CD14-positive monocyte (primary cell): ENCODE measurements around the gene SPPL3. TPM values are rescaled to one million over a fixed set of nuclear protein-coding genes. Genes with fewer than 3 reads are reported as not detected.

Experiments used
- DNase-seq, 3 donors: peaks; one replicate each; pipeline ENCODE4 v3.0.0-alpha.2; 2011 to 2022
- H2AFZ ChIP-seq: 2 replicates; pipeline ENCODE4 v1.6.0; 2012; ENCODE audit warnings: mild to moderate bottlenecking, low read depth, low read length, inconsistent platforms; ENCODE audit not compliant: insufficient read depth, poor library complexity, severe bottlenecking
- H3K27ac ChIP-seq, 2 donors: 1 replicate in 1 of 2; 2 replicates in 1 of 2; pipeline ENCODE4 v1.5.1; 2012 to 2013; ENCODE audit warnings: low read length in 2 of 2, control low read depth in 1 of 2, inconsistent platforms in 1 of 2, low read depth in 1 of 2, mild to moderate bottlenecking in 1 of 2
- H3K27me3 ChIP-seq, 2 donors: one replicate each; pipeline versions ENCODE4 v1.6.0 to v1.6.1; 2011 to 2013; ENCODE audit warnings: low read length in 2 of 2; ENCODE audit not compliant: control insufficient read depth in 2 of 2, insufficient read depth in 2 of 2
- H3K36me3 ChIP-seq, 2 donors: replicated peaks in 1 of 2; 1 replicate in 1 of 2; 2 replicates in 1 of 2; pipeline versions ENCODE4 v1.5.1 to v1.6.1; 2012 to 2013; ENCODE audit warnings: low read length in 2 of 2, control low read depth in 1 of 2, inconsistent platforms in 1 of 2, mild to moderate bottlenecking in 1 of 2; ENCODE audit not compliant: insufficient read depth in 2 of 2, control insufficient read depth in 1 of 2
- H3K4me1 ChIP-seq, 2 donors: 1 replicate in 1 of 2; 2 replicates in 1 of 2; pipeline versions ENCODE4 v1.5.1 to v1.6.1; 2012 to 2013; ENCODE audit warnings: low read length in 2 of 2, control low read depth in 1 of 2, inconsistent platforms in 1 of 2, mild to moderate bottlenecking in 1 of 2, moderate library complexity in 1 of 2; ENCODE audit not compliant: insufficient read depth in 2 of 2, control insufficient read depth in 1 of 2
- H3K4me2 ChIP-seq: replicated peaks from 2 replicates; pipeline ENCODE3; 2012; ENCODE audit warnings: low read length, moderate library complexity, mild to moderate bottlenecking; ENCODE audit not compliant: poor library complexity, severe bottlenecking; ENCODE audit errors: extremely low read depth
- H3K4me3 ChIP-seq, 3 experiments: fragments of 200-600 bp in 1 of 3; sonication (generic) in 1 of 3; replicated peaks in 1 of 3; 1 replicate in 2 of 3; 2 replicates in 1 of 3; pipeline ENCODE4 v1.5.1; 2011 to 2013; ENCODE audit warnings: low read length in 3 of 3, mild to moderate bottlenecking in 3 of 3, control low read depth in 2 of 3, low read depth in 2 of 3, inconsistent platforms in 1 of 3, moderate library complexity in 1 of 3
- H3K79me2 ChIP-seq: 2 replicates; pipeline ENCODE4 v1.6.0; 2012; ENCODE audit warnings: mild to moderate bottlenecking, control low read depth, inconsistent platforms, low read length, moderate library complexity; ENCODE audit not compliant: insufficient read depth
- H3K9ac ChIP-seq: 2 replicates; pipeline ENCODE4 v1.6.0; 2017; ENCODE audit warnings: low read length, mild to moderate bottlenecking; ENCODE audit not compliant: insufficient read depth, poor library complexity, severe bottlenecking
- H3K9me3 ChIP-seq, 2 donors: replicated peaks in 1 of 2; 1 replicate in 1 of 2; 2 replicates in 1 of 2; pipeline versions ENCODE4 v1.5.1 to v1.6.1; 2012 to 2013; ENCODE audit warnings: low read length in 2 of 2, control low read depth in 1 of 2; ENCODE audit not compliant: control insufficient read depth in 1 of 2, insufficient read depth in 1 of 2
- H4K20me1 ChIP-seq: 2 replicates; pipeline ENCODE4 v1.6.0; 2012; ENCODE audit warnings: mild to moderate bottlenecking, low read length, control low read depth, moderate library complexity; ENCODE audit not compliant: insufficient read depth
- H3K27ac Mint-ChIP-seq, 7 donors: one replicate each; pipeline ENCODE4 v1.8.0; 2020; ENCODE audit warnings: mild to moderate bottlenecking in 7 of 7, mixed read lengths in 7 of 7, moderate library complexity in 6 of 7, inconsistent platforms in 2 of 7
- H3K27me3 Mint-ChIP-seq, 3 donors: one replicate each; pipeline ENCODE4 v1.8.0; 2021 to 2022; ENCODE audit warnings: low read depth in 3 of 3, mild to moderate bottlenecking in 3 of 3, mixed read lengths in 3 of 3, moderate library complexity in 3 of 3, inconsistent platforms in 1 of 3
- H3K36me3 Mint-ChIP-seq, 2 donors: one replicate each; pipeline ENCODE4 v1.8.0; 2020; ENCODE audit warnings: mixed read lengths in 2 of 2, inconsistent platforms in 1 of 2, mild to moderate bottlenecking in 1 of 2
- H3K4me1 Mint-ChIP-seq: one replicate; pipeline ENCODE4 v1.8.0; 2020; ENCODE audit warnings: mild to moderate bottlenecking, mixed read lengths
- H3K4me3 Mint-ChIP-seq, 2 donors: one replicate each; pipeline ENCODE4 v1.8.0; 2020; ENCODE audit warnings: mild to moderate bottlenecking in 2 of 2, mixed read lengths in 2 of 2, moderate library complexity in 1 of 2
- H3K9me3 Mint-ChIP-seq, 7 donors: one replicate each; pipeline ENCODE4 v1.8.0; 2020 to 2022; ENCODE audit warnings: mixed read lengths in 7 of 7, mild to moderate bottlenecking in 6 of 7, moderate library complexity in 6 of 7, inconsistent platforms in 2 of 7
- WGBS: methylation state at CpG from one replicate; pipeline ENCODE4 v1.1.5; 2013; ENCODE audit warnings: missing lambda C conversion rate; ENCODE audit not compliant: insufficient coverage; 5-methylcytosine and 5-hydroxymethylcytosine counted together
- intact Hi-C, 2 donors: fragments of 100-400 bp; cut with micrococcal nuclease; formaldehyde crosslinking; loops; one replicate each; pipeline versions ENCODE4 v1.15.0 to v1.15.1; 2023
- polyA plus RNA-seq, 3 donors: library from polyadenylated mRNA; depleted of rRNA in 1 of 3; unstranded in 2 of 3; stranded (reverse) in 1 of 3; fragments of 300-500 nt in 2 of 3; fragments of >200 nt in 1 of 3; fragmentation: Illumina TruSeq in 2 of 3; gene quantifications; 1 replicate in 2 of 3; 2 replicates in 1 of 3; pipeline ENCODE4 v1.2.3, GENCODE V29; 2012 to 2021
- TF ChIP-seq, protein P1 (sequence below): fragments of 200-600 bp; IDR thresholded peaks from one replicate; pipeline ENCODE4 v1.8.0; 2022; ENCODE audit warnings: antibody characterized with exemption, mild to moderate bottlenecking

The SPPL3 gene
- polyA plus RNA-seq, 3 donors: 14.5 to 18.6 (median 18.5) TPM

DNA sequence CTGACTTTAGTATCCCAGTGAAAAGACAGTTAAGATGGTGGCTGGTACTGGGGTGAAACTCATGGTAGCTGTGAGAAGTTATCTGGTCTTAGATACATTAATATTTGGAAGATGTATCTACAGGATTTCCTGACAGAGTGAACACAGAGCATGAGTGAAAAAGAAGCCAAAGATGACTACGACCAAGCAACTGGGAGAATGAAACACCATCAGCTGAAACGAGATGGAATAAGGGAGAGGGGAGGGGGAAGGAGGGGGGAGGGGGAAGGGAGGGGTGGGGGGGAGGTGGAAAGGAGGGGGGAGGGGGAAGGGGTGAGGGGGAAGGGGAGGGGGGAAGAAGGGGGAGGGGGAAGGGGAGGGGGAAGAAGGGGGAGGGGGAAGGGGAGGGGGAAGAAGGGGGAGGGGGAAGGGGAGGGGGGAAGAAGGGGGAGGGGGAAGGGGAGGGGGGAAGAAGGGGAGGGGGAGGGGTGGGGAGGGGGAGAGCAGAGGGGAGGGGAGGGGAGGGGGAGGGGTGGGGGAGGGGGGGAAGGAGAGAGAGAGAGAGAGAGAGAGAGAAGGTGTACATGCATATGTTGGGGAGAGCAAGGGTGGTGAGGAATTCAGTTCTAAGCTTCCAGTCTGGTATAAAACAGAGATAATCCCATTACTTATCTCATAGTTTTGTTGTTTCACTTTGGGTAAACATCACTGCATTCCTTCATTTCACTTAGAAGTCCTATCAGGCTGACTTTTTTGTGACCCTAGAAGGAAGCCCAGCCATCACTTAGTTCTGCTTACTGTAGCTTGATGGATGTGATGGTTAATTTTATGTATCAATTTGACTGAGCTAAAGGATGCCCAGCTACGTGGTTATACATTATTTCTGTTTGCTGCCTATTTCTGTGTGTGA lies 73.9 kb downstream of the SPPL3 start:
- intact Hi-C loops: no loop called here
- no peaks in the 10 kb centered on the region for H3K27me3 Mint-ChIP-seq
- H3K27ac ChIP-seq: no peak overlapping the region
- no CpG with 5 or more reads among the region's 3 CpGs for WGBS
- DNase-seq: no peak
- peaks cover 33% of the 10 kb centered on the region for H3K4me1 Mint-ChIP-seq
- no peak overlapping the region for H3K4me3 Mint-ChIP-seq
- H3K27ac Mint-ChIP-seq: peak overlapping the region in 4 of 7 donors; percentile 1 to 58 (median 26)
- H2AFZ ChIP-seq: no peak overlapping the region
- H3K4me3 ChIP-seq: no peak overlapping the region
- TF ChIP-seq, protein P1, sequence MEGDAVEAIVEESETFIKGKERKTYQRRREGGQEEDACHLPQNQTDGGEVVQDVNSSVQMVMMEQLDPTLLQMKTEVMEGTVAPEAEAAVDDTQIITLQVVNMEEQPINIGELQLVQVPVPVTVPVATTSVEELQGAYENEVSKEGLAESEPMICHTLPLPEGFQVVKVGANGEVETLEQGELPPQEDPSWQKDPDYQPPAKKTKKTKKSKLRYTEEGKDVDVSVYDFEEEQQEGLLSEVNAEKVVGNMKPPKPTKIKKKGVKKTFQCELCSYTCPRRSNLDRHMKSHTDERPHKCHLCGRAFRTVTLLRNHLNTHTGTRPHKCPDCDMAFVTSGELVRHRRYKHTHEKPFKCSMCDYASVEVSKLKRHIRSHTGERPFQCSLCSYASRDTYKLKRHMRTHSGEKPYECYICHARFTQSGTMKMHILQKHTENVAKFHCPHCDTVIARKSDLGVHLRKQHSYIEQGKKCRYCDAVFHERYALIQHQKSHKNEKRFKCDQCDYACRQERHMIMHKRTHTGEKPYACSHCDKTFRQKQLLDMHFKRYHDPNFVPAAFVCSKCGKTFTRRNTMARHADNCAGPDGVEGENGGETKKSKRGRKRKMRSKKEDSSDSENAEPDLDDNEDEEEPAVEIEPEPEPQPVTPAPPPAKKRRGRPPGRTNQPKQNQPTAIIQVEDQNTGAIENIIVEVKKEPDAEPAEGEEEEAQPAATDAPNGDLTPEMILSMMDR: no peak
- no peak overlapping the region for H3K9ac ChIP-seq
- peaks cover 96% of the 10 kb centered on the region for H4K20me1 ChIP-seq
- peaks cover 93% of the 10 kb centered on the region for H3K79me2 ChIP-seq
- no peaks in the 10 kb centered on the region for H3K36me3 ChIP-seq
- H3K9me3 Mint-ChIP-seq: no peaks in the 10 kb centered on the region
- H3K9me3 ChIP-seq: no peaks in the 10 kb centered on the region
- H3K4me2 ChIP-seq: no peak overlapping the region
- H3K27me3 ChIP-seq: no peaks in the 10 kb centered on the region
- peaks cover 10 to 16% of the 10 kb centered on the region in 2 donors for H3K4me1 ChIP-seq
- peaks cover 1 to 2% of the 10 kb centered on the region in 2 donors for H3K36me3 Mint-ChIP-seq

DNA sequence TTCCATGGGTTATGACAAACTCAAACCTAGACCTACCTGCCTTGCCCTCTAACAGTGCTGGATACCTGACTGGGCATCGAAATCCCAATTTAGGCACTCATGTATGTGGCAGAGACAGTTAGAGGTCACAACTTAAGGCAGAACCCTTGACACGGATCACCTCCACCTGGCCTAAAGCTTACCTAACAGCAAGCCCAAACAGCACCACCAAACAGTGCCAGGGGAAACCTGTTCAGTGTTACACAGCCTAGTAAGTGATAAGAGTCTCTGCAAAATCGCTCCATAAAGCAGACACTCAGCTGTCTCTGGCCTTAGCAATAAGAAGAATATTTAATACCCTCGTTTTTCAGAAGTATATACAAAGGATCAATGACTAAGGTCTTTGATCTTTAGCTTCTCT lies 77.8 kb downstream of the SPPL3 start:
- Histone ChIP-seq H3K27me3 (no peaks in the 10 kb centered on the region), H3K79me2 (peaks cover 93% of the 10 kb centered on the region), H3K4me1 (peaks cover 0 to 3% of the 10 kb centered on the region in 2 donors), H3K4me2 (no peak overlapping the region), H2AFZ (no peak overlapping the region), H3K36me3 (no peaks in the 10 kb centered on the region), H4K20me1 (peaks cover 96% of the 10 kb centered on the region), H3K9me3 (no peaks in the 10 kb centered on the region), H3K4me3 (no peak overlapping the region), H3K27ac (no peak overlapping the region), H3K9ac (no peak overlapping the region)
- Mint-ChIP-seq H3K4me1 (peaks cover 26% of the 10 kb centered on the region), H3K27ac (peak overlapping the region in 2 of 7 donors; percentile 40 to 53), H3K27me3 (no peaks in the 10 kb centered on the region), H3K36me3 (peaks cover 1 to 4% of the 10 kb centered on the region in 2 donors), H3K9me3 (no peaks in the 10 kb centered on the region), H3K4me3 (no peak overlapping the region)
- no peak for DNase-seq
- intact Hi-C loops: no loop called here
- 100% methylated on average over 1 of the region's 4 CpGs for WGBS
- TF ChIP-seq, protein P1: no peak
